ENCODE results near the gene MAPK9.

The MAPK9 gene

DNA sequence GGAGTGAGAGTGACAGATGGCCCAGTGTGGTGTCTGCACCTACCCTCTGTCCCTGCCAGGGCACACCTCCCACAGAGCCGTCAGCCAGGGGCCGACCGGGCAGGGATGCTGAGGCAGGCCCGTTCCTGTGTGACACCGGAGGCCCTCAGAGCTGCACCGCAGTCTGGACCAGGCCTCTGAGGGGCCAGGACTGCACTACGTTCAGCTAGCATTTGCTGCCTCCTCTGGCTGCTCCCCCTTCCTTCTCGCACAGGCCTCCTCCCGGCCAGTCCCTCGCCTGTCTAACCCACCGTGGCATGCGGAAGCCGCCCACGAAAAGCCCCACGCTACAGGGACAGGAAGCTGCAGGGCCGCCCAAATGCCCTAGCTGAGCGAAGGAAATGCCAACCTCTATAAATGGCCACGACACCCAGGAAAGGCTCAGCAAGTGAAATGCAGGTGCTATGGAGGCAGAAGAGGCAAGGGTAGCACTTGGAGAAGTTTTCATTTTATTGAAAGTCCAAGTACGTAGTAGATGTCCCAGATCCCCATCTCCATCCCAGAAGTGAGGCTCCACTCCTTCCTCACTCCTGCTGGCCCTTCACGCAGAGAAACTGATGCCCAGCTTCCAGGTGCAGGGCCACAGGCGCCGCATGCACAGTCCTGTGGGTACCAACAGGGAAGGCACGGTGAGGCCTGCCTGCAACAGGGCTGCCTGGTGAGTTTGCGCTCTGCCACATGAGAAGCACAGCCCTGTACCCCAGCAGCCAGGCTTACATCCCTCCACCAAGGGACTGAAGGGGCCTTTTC, 38.7 kb downstream of the MAPK9 start:
- no peak for TF ChIP-seq EZH2phosphoT487 (IDR thresholded peaks at IDR 0.05; ENCODE audit: borderline replicate concordance, low read length)
- Histone ChIP-seq H3K36me3 (ENCODE audit: control insufficient read depth, low read length) (peaks cover 22% of the 10 kb centered on the region), H3K4me3 (ENCODE audit: low read length) (no peak overlapping the region), H3K27ac (ENCODE audit: low read depth, low read length) (no peak overlapping the region), H3K9me2 (replicated peaks; ENCODE audit: control insufficient read depth, low read length) (no peaks in the 10 kb centered on the region), H3F3A (ENCODE audit: control insufficient read depth, insufficient read depth) (no peaks in the 10 kb centered on the region), H3K4me2 (ENCODE audit: low read length) (no peak overlapping the region), H3K4me1 (ENCODE audit: control insufficient read depth, low read length) (no peaks in the 10 kb centered on the region), H4K20me1 (ENCODE audit: control insufficient read depth, insufficient read depth, low read depth, low read length) (no peaks in the 10 kb centered on the region), H3K27me3 (ENCODE audit: control insufficient read depth, low read length) (no peaks in the 10 kb centered on the region), H3K79me2 (ENCODE audit: control insufficient read depth, low read length) (no peaks in the 10 kb centered on the region), H3K9me3 (ENCODE audit: control insufficient read depth, insufficient read depth, low read length) (peaks cover 42% of the 10 kb centered on the region)

DNA sequence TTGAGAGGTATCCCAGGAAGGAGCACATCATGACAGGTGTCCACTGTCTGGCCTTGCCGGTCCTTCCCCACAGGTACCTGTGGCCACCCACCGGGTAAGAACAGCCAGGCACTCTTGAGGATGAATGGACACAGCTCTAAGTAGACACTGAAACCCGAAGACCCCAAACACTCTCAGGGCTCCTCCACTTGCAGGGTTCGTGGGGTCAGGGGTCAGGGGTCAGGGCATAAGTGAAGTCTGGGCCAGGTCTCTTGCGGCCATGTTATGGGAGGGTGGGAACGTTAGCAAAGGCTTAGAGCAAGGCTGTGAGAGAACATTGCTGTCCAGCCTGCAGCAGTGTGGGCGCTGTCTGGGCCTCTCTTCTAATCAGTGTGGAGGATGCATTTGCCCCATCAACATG, 40.0 kb downstream of the MAPK9 start:
- peaks cover 22% of the 10 kb centered on the region for H3K36me3 ChIP-seq (ENCODE audit: control insufficient read depth, low read length)

DNA sequence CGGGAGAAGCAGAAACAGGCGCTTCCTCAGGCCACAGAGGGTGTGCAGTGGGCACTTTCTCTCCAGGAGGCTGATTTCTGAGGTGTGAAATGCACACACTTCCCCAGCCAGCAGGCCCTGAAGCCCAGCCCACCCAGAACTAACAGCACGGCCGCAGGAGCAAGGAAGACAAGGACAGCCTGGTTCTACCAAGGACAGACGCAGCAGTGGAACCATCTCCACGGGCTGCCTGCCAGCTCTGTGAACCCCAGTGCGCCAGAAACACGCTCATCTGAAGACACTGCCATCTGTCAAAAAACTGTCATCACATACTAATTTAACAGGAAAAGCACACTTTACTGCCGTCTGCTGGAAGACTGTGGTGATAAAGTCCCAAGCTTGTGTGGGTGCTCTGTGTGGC, 40.7 kb downstream of the MAPK9 start:
- Histone ChIP-seq H3K4me1 (ENCODE audit: control insufficient read depth, low read length) (no peaks in the 10 kb centered on the region), H4K20me1 (ENCODE audit: control insufficient read depth, insufficient read depth, low read depth, low read length) (no peaks in the 10 kb centered on the region), H3K79me2 (ENCODE audit: control insufficient read depth, low read length) (no peaks in the 10 kb centered on the region), H3K4me2 (ENCODE audit: low read length) (no peak overlapping the region), H3F3A (ENCODE audit: control insufficient read depth, insufficient read depth) (no peaks in the 10 kb centered on the region), H3K9me3 (ENCODE audit: control insufficient read depth, insufficient read depth, low read length) (peaks cover 31% of the 10 kb centered on the region), H3K36me3 (ENCODE audit: control insufficient read depth, low read length) (peaks cover 23% of the 10 kb centered on the region), H3K9me2 (replicated peaks; ENCODE audit: control insufficient read depth, low read length) (no peaks in the 10 kb centered on the region), H3K4me3 (ENCODE audit: low read length) (no peak overlapping the region), H3K27ac (ENCODE audit: low read depth, low read length) (no peak overlapping the region), H3K27me3 (ENCODE audit: control insufficient read depth, low read length) (no peaks in the 10 kb centered on the region)
- no peak for TF ChIP-seq EZH2phosphoT487 (IDR thresholded peaks at IDR 0.05; ENCODE audit: borderline replicate concordance, low read length)
- TF ChIP-seq, protein P1, sequence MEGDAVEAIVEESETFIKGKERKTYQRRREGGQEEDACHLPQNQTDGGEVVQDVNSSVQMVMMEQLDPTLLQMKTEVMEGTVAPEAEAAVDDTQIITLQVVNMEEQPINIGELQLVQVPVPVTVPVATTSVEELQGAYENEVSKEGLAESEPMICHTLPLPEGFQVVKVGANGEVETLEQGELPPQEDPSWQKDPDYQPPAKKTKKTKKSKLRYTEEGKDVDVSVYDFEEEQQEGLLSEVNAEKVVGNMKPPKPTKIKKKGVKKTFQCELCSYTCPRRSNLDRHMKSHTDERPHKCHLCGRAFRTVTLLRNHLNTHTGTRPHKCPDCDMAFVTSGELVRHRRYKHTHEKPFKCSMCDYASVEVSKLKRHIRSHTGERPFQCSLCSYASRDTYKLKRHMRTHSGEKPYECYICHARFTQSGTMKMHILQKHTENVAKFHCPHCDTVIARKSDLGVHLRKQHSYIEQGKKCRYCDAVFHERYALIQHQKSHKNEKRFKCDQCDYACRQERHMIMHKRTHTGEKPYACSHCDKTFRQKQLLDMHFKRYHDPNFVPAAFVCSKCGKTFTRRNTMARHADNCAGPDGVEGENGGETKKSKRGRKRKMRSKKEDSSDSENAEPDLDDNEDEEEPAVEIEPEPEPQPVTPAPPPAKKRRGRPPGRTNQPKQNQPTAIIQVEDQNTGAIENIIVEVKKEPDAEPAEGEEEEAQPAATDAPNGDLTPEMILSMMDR (IDR thresholded peaks at IDR 0.05; ENCODE audit: low read depth, low read length, poor library complexity, severe bottlenecking), result no peak

More for the DNA sequence above, 40.0 kb downstream of the MAPK9 start:
- Histone ChIP-seq H3K4me3 (ENCODE audit: low read length) (no peak overlapping the region), H4K20me1 (ENCODE audit: control insufficient read depth, insufficient read depth, low read depth, low read length) (no peaks in the 10 kb centered on the region), H3K79me2 (ENCODE audit: control insufficient read depth, low read length) (no peaks in the 10 kb centered on the region), H3K4me1 (ENCODE audit: control insufficient read depth, low read length) (no peaks in the 10 kb centered on the region), H3K27ac (ENCODE audit: low read depth, low read length) (no peak overlapping the region), H3K9me3 (ENCODE audit: control insufficient read depth, insufficient read depth, low read length) (peaks cover 31% of the 10 kb centered on the region), H3K9me2 (replicated peaks; ENCODE audit: control insufficient read depth, low read length) (no peaks in the 10 kb centered on the region), H3K4me2 (ENCODE audit: low read length) (no peak overlapping the region), H3K27me3 (ENCODE audit: control insufficient read depth, low read length) (no peaks in the 10 kb centered on the region), H3F3A (ENCODE audit: control insufficient read depth, insufficient read depth) (no peaks in the 10 kb centered on the region)
- TF ChIP-seq, protein P1 (IDR thresholded peaks at IDR 0.05; ENCODE audit: low read depth, low read length, poor library complexity, severe bottlenecking), result no peak
- no peak for TF ChIP-seq EZH2phosphoT487 (IDR thresholded peaks at IDR 0.05; ENCODE audit: borderline replicate concordance, low read length)

DNA sequence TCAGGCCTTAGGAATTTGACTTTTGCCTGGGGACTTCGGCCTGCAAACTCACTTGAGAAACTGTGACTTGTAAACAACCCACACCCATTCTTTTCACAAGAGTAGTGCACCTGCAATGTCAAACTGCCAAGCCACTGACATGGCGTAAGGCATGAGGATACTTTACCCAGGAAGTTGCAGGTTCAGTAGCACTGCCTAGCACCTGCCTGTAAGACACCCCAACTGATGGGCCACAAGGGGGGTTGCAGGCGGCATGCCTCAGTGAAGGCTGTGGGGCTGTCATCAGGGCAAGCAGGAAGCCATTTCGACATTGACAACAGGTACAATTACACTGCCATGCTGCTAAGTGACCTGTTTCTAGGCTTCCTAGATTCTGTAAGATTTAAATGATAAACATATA, 41.6 kb downstream of the MAPK9 start:
- H3K9me2 ChIP-seq (replicated peaks; ENCODE audit: control insufficient read depth, low read length), result no peaks in the 10 kb centered on the region
- no peaks in the 10 kb centered on the region for H3F3A ChIP-seq (ENCODE audit: control insufficient read depth, insufficient read depth)
- H3K79me2 ChIP-seq (ENCODE audit: control insufficient read depth, low read length), result no peaks in the 10 kb centered on the region
- no peaks in the 10 kb centered on the region for H3K27me3 ChIP-seq (ENCODE audit: control insufficient read depth, low read length)
- no peak overlapping the region for H3K4me3 ChIP-seq (ENCODE audit: low read length)
- peaks cover 27% of the 10 kb centered on the region for H3K9me3 ChIP-seq (ENCODE audit: control insufficient read depth, insufficient read depth, low read length)
- no peaks in the 10 kb centered on the region for H3K4me1 ChIP-seq (ENCODE audit: control insufficient read depth, low read length)
- H3K27ac ChIP-seq (ENCODE audit: low read depth, low read length), result no peak overlapping the region
- H3K4me2 ChIP-seq (ENCODE audit: low read length), result no peak overlapping the region
- no peak for TF ChIP-seq EZH2phosphoT487 (IDR thresholded peaks at IDR 0.05; ENCODE audit: borderline replicate concordance, low read length)
- TF ChIP-seq, protein P1 (IDR thresholded peaks at IDR 0.05; ENCODE audit: low read depth, low read length, poor library complexity, severe bottlenecking), result no peak
- peaks cover 23% of the 10 kb centered on the region for H3K36me3 ChIP-seq (ENCODE audit: control insufficient read depth, low read length)
- no peaks in the 10 kb centered on the region for H4K20me1 ChIP-seq (ENCODE audit: control insufficient read depth, insufficient read depth, low read depth, low read length)

Measured in DOHH2 (cell line).